NCI-H2081 treated with DMSO at 0.1 percent for 48 hours (cell line): ENCODE data around the gene ZDHHC5.
"Not testable (repeated sequence)": the region's sequence is repeated elsewhere in the genome, so short reads cannot be mapped to it uniquely, and the experiment has no call there.

Experiments used
- DNase-seq: peaks from one replicate; lab custom pipeline; 2025; lab: John Stamatoyannopoulos, UW

The ZDHHC5 gene

GRCh38 chr11:57644748-57645688 is 22.9 kb upstream of the ZDHHC5 start:
- no peak for DNase-seq

- no peak for DNase-seq
These were observed 22.2 kb upstream of the ZDHHC5 start for GRCh38 chr11:57645689-57646085.

DNA sequence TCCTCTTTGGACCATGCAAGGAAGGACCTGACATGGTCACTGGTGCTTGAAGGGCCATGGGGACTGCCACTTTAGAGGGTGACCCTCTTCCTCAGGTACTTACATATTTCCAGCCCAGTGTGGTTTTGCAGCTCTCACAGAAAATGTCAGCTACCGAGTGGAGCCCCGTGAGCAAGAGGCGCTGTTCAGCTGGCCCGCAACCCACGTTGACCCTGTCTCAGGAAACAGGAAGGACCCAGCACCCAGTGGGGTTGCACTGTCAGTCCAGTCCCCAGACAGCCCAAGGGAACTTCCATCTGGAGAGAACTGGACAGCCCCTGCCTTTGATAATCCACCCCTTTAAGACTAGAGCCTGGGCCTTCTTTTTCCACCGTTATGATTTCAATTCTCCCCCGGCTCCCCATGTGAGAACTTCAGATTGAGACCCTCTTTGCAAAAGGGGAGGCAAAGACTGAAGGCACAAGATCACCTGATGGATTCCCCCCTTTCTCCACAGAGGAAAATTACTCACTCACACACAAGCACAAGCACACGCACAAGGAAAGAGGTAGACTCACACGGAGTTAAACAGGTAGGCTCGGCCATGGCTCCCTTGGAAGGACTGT is 21.6 kb upstream of the ZDHHC5 start:
- no peak for DNase-seq

DNA sequence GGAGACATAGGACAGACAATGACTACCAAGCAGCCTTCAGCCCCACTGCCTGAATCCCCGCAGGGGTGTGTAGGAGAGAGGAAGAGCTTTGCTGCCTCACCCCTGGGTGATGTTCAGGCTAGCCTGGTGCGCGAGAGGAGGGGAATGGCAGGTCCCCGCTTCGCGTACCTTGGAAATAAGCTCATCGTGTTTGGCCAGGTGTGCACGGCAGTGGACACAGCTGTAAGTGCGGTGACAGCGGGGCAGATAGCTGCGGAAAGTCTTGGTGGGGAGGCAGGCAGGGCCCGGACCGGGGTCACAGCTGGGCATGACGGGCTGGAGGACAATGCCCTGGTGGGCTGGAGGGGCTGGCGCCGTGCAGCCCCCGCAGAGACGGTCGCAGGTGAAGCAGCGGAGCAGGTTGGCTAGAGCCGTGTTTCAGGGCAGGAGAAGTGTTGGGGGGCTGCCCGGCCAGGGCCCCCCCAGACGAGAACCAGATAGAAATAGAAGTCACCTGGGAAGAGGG is 21.1 kb upstream of the ZDHHC5 start:
- no peak for DNase-seq

GRCh38 chr11:57647372-57647771 is 20.5 kb upstream of the ZDHHC5 start:
- no peak for DNase-seq

- DNase-seq: no peak
These were observed 19.7 kb upstream of the ZDHHC5 start for GRCh38 chr11:57647960-57648800.

GRCh38 chr11:57648801-57649735 is 18.8 kb upstream of the ZDHHC5 start:
- DNase-seq: no peak

DNA sequence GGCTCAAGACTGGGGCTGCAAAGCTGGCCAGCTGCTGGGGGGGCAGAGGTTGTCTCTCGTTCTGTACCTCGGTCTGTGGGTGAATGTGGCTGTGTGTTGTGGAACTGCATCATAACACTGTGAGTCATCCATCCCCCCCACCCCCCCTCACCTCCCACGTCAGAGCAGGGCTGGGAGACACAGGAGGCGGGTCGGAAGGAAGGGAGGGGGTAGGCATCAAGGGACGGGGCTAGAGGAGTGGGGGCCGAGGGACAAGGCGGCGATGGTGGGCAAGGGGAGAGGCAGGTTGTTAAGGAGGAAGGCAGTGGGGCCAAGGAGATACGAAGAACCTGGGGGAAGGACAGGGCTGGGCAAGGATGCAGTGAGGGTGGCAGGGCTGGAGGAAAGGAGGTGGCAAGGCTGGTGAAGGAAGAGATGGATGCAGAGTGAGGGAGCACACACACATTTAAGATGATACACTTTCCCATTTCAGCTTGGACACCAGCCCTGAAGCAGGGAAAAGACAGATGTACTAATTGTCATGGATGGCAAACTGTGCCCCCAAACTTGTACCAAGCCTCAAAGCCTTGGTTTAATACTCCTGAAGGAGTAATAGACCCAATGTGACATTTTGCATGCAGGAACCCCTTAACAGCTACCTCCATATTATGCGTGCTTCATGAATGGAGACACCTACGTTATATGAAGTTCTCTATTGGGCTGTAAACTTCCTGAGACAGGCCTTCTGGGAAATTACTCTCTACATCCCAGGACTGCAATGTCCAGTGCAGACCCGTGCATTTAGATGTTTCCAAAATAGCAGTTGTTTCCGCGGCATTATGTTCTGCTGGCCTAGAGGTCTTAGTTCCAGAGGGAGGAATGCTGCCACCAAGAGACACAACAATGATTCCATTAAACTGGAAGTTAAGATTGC is 17.8 kb upstream of the ZDHHC5 start, which contains the start of gene YPEL4:
TSS of gene YPEL4 (minus strand) at position 87 of the 913 bp plus-strand sequence. CDS start 2,805 bp downstream, outside the sequence.
- no peak for DNase-seq

- no peak for DNase-seq
These were observed 17.2 kb upstream of the ZDHHC5 start for GRCh38 chr11:57650739-57651090.

- DNase-seq: no peak
These were observed 16.5 kb upstream of the ZDHHC5 start for GRCh38 chr11:57651408-57651807.

DNA sequence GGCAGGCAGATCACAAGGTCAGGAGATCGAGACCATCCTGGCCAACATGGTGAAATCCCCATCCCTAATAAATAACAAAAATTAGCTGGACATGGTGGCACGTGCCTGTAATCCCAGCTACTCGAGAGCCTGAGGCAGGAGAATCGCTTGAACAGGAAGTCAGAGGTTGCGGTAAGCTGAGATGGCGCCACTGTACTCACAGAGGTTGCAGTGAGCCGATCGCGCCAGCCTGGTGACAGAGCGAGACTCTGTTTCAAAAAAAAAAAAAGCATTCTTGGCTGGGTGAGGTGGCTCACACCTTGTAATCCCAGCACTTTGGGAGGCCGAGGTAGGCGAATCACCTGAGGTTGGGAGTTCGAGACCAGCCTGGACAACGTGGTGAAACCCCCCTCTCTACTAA is 15.7 kb upstream of the ZDHHC5 start:
- DNase-seq: not testable (repeated sequence)

DNA sequence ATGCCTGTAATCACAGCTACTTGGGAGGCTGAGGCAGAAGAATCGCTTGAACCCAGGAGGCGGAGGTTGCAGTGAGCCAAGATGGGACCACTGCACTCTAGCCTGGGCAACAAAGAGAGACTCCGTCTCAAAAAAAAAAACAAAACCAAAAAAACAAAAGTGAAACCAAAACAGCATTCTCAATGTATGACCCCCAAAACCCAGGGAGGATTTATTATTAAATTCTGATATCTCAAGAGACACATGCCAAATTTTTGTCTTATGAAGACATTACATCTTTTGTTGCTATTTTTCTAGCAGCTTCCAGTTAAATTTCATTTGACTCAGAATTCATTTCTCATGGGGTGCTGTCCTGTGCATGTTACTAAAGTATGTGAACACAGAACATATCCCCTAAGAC is 15.3 kb upstream of the ZDHHC5 start:
- no peak for DNase-seq

DNA sequence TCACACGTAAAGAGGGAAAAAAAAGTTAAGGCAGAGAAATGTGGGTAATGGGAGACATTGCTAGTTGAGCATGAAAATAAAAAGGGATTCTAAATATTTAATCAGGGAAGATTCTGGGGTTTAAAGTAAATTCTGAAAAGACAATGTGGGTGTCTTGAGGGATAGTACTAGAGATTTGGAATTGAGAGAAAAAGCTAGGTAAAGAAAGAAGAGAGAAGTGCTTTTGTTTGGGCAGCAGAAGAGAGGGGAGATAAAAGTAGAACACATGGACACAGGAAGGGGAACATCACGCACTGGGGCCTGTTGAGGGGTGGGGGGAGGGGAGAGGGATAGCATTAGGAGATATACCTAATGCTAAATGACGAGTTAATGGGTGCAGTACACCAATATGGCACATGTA is 14.8 kb upstream of the ZDHHC5 start:
- no peak for DNase-seq

GRCh38 chr11:57656885-57657193 is 11.1 kb upstream of the ZDHHC5 start:
- no peak for DNase-seq

DNA sequence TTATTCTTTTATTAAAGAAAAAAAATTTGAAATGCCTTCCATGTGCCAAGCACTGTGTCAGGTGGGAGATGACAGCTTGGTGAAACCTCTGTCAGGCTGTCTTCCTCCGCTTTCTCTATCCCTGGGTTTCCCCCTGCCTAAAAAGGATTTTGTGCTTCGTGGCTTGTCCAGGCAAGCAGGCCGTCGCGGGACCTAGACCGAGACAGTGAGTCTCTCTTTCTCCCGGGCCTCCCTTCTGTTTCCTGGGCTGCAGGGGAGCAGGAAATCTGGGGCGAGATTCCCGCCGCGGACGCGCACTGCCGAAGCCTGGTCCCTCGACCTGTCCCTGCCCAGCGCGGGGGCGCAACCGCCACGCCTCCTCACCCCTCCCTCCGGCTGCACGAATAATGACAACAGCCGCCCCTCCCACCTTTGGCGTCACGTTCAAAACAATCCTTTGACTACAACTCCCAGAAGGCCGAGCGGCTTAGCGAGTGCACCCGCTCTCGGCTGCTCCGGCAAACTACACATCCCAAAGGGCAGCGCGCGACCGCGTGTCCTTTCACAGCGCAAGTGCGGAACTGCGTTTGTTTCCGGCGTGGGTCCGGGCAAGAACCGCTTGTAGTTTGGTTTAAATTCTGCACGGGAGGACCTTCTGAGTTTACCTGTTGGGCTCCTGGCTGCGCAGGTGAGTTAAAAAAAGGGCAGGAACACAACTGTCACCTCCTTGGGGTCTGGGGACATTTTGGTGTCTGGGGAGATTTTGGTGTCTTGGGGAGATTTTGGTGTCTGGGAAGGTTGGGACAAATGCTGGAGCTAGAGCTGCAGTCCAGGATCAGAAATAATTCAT is 10.5 kb upstream of the ZDHHC5 start, which contains the start of gene CLP1:
TSS of gene CLP1 (plus strand) at position 569 of the 829 bp plus-strand sequence. CDS start 1,715 bp downstream, outside the sequence.
- peak; percentile 82 for DNase-seq

GRCh38 chr11:57658023-57658361 is 9.9 kb upstream of the ZDHHC5 start:
- DNase-seq: no peak

DNA sequence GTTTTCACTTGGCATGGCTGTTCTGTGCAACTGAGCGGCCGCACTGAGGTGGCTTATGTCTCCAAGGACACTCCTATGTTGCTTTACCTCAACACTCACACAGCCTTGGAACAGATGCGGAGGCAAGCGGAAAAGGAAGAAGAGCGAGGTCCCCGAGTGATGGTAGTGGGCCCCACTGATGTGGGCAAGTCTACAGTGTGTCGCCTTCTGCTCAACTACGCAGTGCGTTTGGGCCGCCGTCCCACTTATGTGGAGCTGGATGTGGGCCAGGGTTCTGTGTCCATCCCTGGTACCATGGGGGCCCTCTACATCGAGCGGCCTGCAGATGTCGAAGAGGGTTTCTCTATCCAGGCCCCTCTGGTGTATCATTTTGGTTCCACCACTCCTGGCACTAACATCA is 8.2 kb upstream of the ZDHHC5 start:
- no peak for DNase-seq

DNA sequence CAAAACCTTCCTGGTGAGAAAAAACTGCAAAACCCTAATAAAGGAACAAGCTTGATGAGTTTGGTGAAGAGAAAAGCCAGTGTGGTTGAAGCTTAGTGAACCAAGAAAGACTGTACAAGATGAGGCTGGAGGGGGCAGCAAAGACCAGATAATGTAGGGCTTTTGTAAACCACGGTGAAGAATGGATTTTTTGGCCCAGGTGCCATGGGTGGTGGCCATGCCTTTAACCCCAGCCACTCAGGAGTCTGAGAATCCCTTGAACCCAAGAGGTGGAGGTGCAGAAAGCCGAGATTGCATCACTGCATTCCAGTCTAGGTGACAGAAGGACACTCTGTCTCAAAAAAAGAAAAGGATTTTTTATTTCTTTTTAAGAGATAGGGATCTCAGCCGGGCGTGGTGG is 5.0 kb upstream of the ZDHHC5 start:
- no peak for DNase-seq

- no peak for DNase-seq
These were observed 3.9 kb upstream of the ZDHHC5 start for GRCh38 chr11:57663975-57664374.
